CD4-positive, CD25-positive, alpha-beta regulatory T cell (primary cell): Measurements from ENCODE around the gene NR2F1-AS1. TPM values are rescaled to one million over a fixed set of nuclear protein-coding genes. Genes with fewer than 3 reads are reported as not detected.

ENCODE experiments used
- ATAC-seq, 2 donors: fragments of 150-1000 bp; cut with Tn5 transposase; one replicate each; pipeline ENCODE4 v1.10.0; 2021; ENCODE audit warnings: low read depth in 2 of 2, moderate number of reproducible peaks in 2 of 2, moderate library complexity in 1 of 2
- DNase-seq, 3 donors: peaks; one replicate each; pipeline versions ENCODE4 v3.0.0 to v3.0.0-alpha.2; 2012 to 2022; ENCODE audit warnings: mixed read lengths in 1 of 3
- H3K27ac ChIP-seq: one replicate; pipeline ENCODE4 v1.7.0; 2013; ENCODE audit warnings: mild to moderate bottlenecking, low read length; ENCODE audit not compliant: insufficient read depth, poor library complexity, severe bottlenecking
- H3K27me3 ChIP-seq: one replicate; pipeline ENCODE4 v1.7.0; 2013; ENCODE audit warnings: low read length; ENCODE audit not compliant: control insufficient read depth, insufficient read depth
- H3K36me3 ChIP-seq: one replicate; pipeline ENCODE4 v1.7.0; 2013; ENCODE audit warnings: mild to moderate bottlenecking, low read length, moderate library complexity; ENCODE audit not compliant: control insufficient read depth, insufficient read depth
- H3K4me1 ChIP-seq: 2 replicates; pipeline ENCODE4 v1.7.0; 2013; ENCODE audit warnings: mild to moderate bottlenecking, low read length; ENCODE audit not compliant: insufficient read depth, control insufficient read depth, poor library complexity, severe bottlenecking
- H3K4me3 ChIP-seq: one replicate; pipeline ENCODE4 v1.7.0; 2013; ENCODE audit warnings: low read depth, mild to moderate bottlenecking, low read length, moderate library complexity
- H3K9me3 ChIP-seq, 2 experiments: 1 replicate in 1 of 2; 2 replicates in 1 of 2; pipeline ENCODE4 v1.7.0; 2013; ENCODE audit warnings: low read length in 2 of 2, mild to moderate bottlenecking in 1 of 2, moderate library complexity in 1 of 2; ENCODE audit not compliant: control insufficient read depth in 2 of 2
- H3K27ac Mint-ChIP-seq, 3 donors: one replicate each; pipeline ENCODE4 v1.8.0; 2020 to 2022; ENCODE audit warnings: mild to moderate bottlenecking in 3 of 3, mixed read lengths in 3 of 3, moderate library complexity in 2 of 3
- H3K27me3 Mint-ChIP-seq: one replicate; pipeline ENCODE4 v1.8.0; 2022; ENCODE audit warnings: mild to moderate bottlenecking, mixed read lengths
- H3K36me3 Mint-ChIP-seq: one replicate; pipeline ENCODE4 v1.8.0; 2020; ENCODE audit warnings: mixed read lengths
- H3K4me1 Mint-ChIP-seq, 4 donors: one replicate each; pipeline ENCODE4 v1.8.0; 2020 to 2022; ENCODE audit warnings: mixed read lengths in 4 of 4, mild to moderate bottlenecking in 1 of 4
- H3K4me3 Mint-ChIP-seq, 4 donors: one replicate each; pipeline ENCODE4 v1.8.0; 2020 to 2022; ENCODE audit warnings: mild to moderate bottlenecking in 4 of 4, mixed read lengths in 4 of 4, moderate library complexity in 3 of 4
- H3K9me3 Mint-ChIP-seq, 7 donors: one replicate each; pipeline ENCODE4 v1.8.0; 2020 to 2022; ENCODE audit warnings: mixed read lengths in 7 of 7, mild to moderate bottlenecking in 3 of 7, moderate library complexity in 2 of 7
- polyA plus RNA-seq, 4 donors: library from polyadenylated mRNA; unstranded; fragments of 300-500 nt; fragmentation: Illumina TruSeq; gene quantifications; one replicate each; pipeline ENCODE4 v1.2.3, GENCODE V29; 2021
- total RNA-seq: library from RNA; stranded (reverse); gene quantifications from one replicate; pipeline ENCODE4 v1.2.3, GENCODE V29; 2022

The NR2F1-AS1 gene
- total and polyA plus RNA-seq, 5 donors from 2014 or later, result not detected

GRCh38 chr5:93421987-93422401 is 159.0 kb downstream of the NR2F1-AS1 start:
- no peaks in the 10 kb centered on the region for H3K9me3 ChIP-seq
- H3K36me3 Mint-ChIP-seq, result no peaks in the 10 kb centered on the region
- no peak overlapping the region for H3K27ac ChIP-seq
- no peaks in the 10 kb centered on the region for H3K27me3 ChIP-seq
- H3K4me3 Mint-ChIP-seq, result peak overlapping the region in 1 of 4 donors; percentile 8
- H3K4me1 Mint-ChIP-seq, result peaks cover 0 to 3% (median 0%) of the 10 kb centered on the region in 4 donors
- no peak for ATAC-seq
- H3K27me3 Mint-ChIP-seq, result peaks cover 5% of the 10 kb centered on the region
- no peak for DNase-seq
- no peak overlapping the region for H3K4me3 ChIP-seq
- no peaks in the 10 kb centered on the region for H3K4me1 ChIP-seq
- peaks cover 0 to 2% (median 0%) of the 10 kb centered on the region in 7 donors for H3K9me3 Mint-ChIP-seq
- no peaks in the 10 kb centered on the region for H3K36me3 ChIP-seq
- H3K27ac Mint-ChIP-seq, result peak overlapping the region in 1 of 3 donors; percentile 52

- H3K9me3 Mint-ChIP-seq, result peaks cover 0 to 2% (median 0%) of the 10 kb centered on the region in 7 donors
- no peak for DNase-seq
- ATAC-seq, result no peak
- Histone ChIP-seq H3K9me3 (no peaks in the 10 kb centered on the region), H3K27me3 (no peaks in the 10 kb centered on the region), H3K27ac (no peak overlapping the region), H3K36me3 (no peaks in the 10 kb centered on the region), H3K4me3 (no peak overlapping the region), H3K4me1 (no peaks in the 10 kb centered on the region)
- no peaks in the 10 kb centered on the region for H3K36me3 Mint-ChIP-seq
- no peak overlapping the region for H3K4me3 Mint-ChIP-seq
- no peak overlapping the region for H3K27ac Mint-ChIP-seq
- peaks cover 0 to 3% (median 0%) of the 10 kb centered on the region in 4 donors for H3K4me1 Mint-ChIP-seq
- H3K27me3 Mint-ChIP-seq, result peaks cover 5% of the 10 kb centered on the region
These were observed 159.6 kb downstream of the NR2F1-AS1 start for GRCh38 chr5:93421468-93421867.

- Mint-ChIP-seq H3K4me3 (no peak overlapping the region), H3K9me3 (peaks cover 0 to 2% (median 0%) of the 10 kb centered on the region in 7 donors), H3K36me3 (no peaks in the 10 kb centered on the region), H3K4me1 (peaks cover 0 to 3% (median 0%) of the 10 kb centered on the region in 4 donors), H3K27ac (no peak overlapping the region), H3K27me3 (peaks cover 17% of the 10 kb centered on the region)
- Histone ChIP-seq H3K4me3 (no peak overlapping the region), H3K27me3 (no peaks in the 10 kb centered on the region), H3K36me3 (no peaks in the 10 kb centered on the region), H3K9me3 (no peaks in the 10 kb centered on the region), H3K27ac (no peak overlapping the region), H3K4me1 (no peaks in the 10 kb centered on the region)
- DNase-seq (no peak), ATAC-seq (no peak)
These were observed 163.5 kb downstream of the NR2F1-AS1 start for GRCh38 chr5:93417490-93417889.

DNA sequence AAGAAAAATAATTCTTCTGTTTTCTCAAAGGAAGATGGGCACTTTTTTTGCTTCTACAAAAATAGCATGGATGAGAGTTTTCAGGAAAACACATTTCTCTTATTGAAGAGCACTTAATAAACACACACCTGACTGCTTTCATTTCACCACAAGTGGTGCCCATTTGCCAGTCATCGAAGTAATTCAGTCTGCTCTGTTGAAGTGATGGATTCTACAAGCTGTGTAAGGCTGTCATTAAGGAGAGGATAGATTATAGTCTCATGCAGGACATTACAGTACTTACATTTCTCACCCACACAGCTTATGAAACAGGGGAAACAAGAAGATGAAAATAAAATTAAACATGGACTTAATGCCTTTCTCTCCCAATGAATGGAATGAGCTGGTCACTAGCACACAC is 165.2 kb downstream of the NR2F1-AS1 start:
- ATAC-seq, result no peak
- H3K27ac ChIP-seq, result no peak overlapping the region
- H3K9me3 ChIP-seq, result no peaks in the 10 kb centered on the region
- no peaks in the 10 kb centered on the region for H3K4me1 ChIP-seq
- H3K4me3 Mint-ChIP-seq, result no peak overlapping the region
- peaks cover 0 to 2% (median 0%) of the 10 kb centered on the region in 7 donors for H3K9me3 Mint-ChIP-seq
- no peak for DNase-seq
- H3K27ac Mint-ChIP-seq, result no peak overlapping the region
- H3K27me3 Mint-ChIP-seq, result peaks cover 20% of the 10 kb centered on the region
- no peaks in the 10 kb centered on the region for H3K36me3 Mint-ChIP-seq
- H3K4me3 ChIP-seq, result no peak overlapping the region
- no peaks in the 10 kb centered on the region for H3K36me3 ChIP-seq
- H3K4me1 Mint-ChIP-seq, result peaks cover 0 to 3% (median 0%) of the 10 kb centered on the region in 4 donors
- no peaks in the 10 kb centered on the region for H3K27me3 ChIP-seq

- H3K4me3 Mint-ChIP-seq, result no peak overlapping the region
- H3K9me3 Mint-ChIP-seq, result peaks cover 0 to 2% (median 0%) of the 10 kb centered on the region in 7 donors
- no peaks in the 10 kb centered on the region for H3K4me1 Mint-ChIP-seq
- Histone ChIP-seq H3K4me3 (no peak overlapping the region), H3K4me1 (no peaks in the 10 kb centered on the region), H3K36me3 (no peaks in the 10 kb centered on the region), H3K27ac (no peak overlapping the region), H3K27me3 (no peaks in the 10 kb centered on the region), H3K9me3 (no peaks in the 10 kb centered on the region)
- DNase-seq, result no peak
- no peaks in the 10 kb centered on the region for H3K36me3 Mint-ChIP-seq
- no peak for ATAC-seq
- H3K27me3 Mint-ChIP-seq, result peaks cover 15% of the 10 kb centered on the region
- no peak overlapping the region for H3K27ac Mint-ChIP-seq
These were observed 169.3 kb downstream of the NR2F1-AS1 start for GRCh38 chr5:93411716-93412115.

DNA sequence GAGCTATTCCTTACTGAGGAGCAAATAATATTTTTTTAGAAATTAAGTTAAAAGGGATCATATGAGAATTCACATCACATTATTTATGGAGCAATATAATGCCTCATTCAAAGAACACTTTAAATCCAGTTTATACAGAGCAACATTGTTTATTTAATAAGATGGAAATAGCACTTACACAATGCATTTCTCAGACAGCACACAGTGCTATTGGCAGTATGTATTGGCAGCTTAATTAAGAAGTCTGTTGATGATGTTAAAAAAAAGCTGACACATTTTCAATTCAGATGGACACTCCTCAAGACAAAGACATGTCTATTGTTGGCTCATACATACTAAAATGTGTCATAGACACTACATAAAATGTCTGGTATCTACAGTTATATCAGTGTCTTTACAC is 171.3 kb downstream of the NR2F1-AS1 start:
- Mint-ChIP-seq H3K27ac (no peak overlapping the region), H3K9me3 (peaks cover 0 to 2% (median 0%) of the 10 kb centered on the region in 7 donors), H3K27me3 (peaks cover 7% of the 10 kb centered on the region), H3K36me3 (no peaks in the 10 kb centered on the region), H3K4me3 (no peak overlapping the region), H3K4me1 (no peaks in the 10 kb centered on the region)
- no peaks in the 10 kb centered on the region for H3K9me3 ChIP-seq
- H3K27ac ChIP-seq, result no peak overlapping the region
- DNase-seq, result no peak
- no peaks in the 10 kb centered on the region for H3K36me3 ChIP-seq
- no peak for ATAC-seq
- no peaks in the 10 kb centered on the region for H3K27me3 ChIP-seq
- no peaks in the 10 kb centered on the region for H3K4me1 ChIP-seq
- H3K4me3 ChIP-seq, result no peak overlapping the region

- Mint-ChIP-seq H3K36me3 (no peaks in the 10 kb centered on the region), H3K4me1 (no peaks in the 10 kb centered on the region), H3K27me3 (peaks cover 7% of the 10 kb centered on the region), H3K4me3 (no peak overlapping the region), H3K9me3 (peaks cover 0 to 2% (median 0%) of the 10 kb centered on the region in 7 donors), H3K27ac (no peak overlapping the region)
- H3K4me3 ChIP-seq, result no peak overlapping the region
- no peaks in the 10 kb centered on the region for H3K36me3 ChIP-seq
- ATAC-seq, result no peak
- no peak overlapping the region for H3K27ac ChIP-seq
- H3K4me1 ChIP-seq, result no peaks in the 10 kb centered on the region
- H3K9me3 ChIP-seq, result no peaks in the 10 kb centered on the region
- DNase-seq, result no peak
- H3K27me3 ChIP-seq, result no peaks in the 10 kb centered on the region
These were observed 173.6 kb downstream of the NR2F1-AS1 start for GRCh38 chr5:93407454-93407853.

- H3K27ac ChIP-seq, result no peak overlapping the region
- H3K27ac Mint-ChIP-seq, result no peak overlapping the region
- no peak overlapping the region for H3K4me3 ChIP-seq
- no peak overlapping the region for H3K4me3 Mint-ChIP-seq
- peaks cover 7% of the 10 kb centered on the region for H3K27me3 Mint-ChIP-seq
- H3K4me1 ChIP-seq, result no peaks in the 10 kb centered on the region
- H3K9me3 ChIP-seq, result no peaks in the 10 kb centered on the region
- ATAC-seq (no peak), DNase-seq (no peak)
- no peaks in the 10 kb centered on the region for H3K27me3 ChIP-seq
- no peaks in the 10 kb centered on the region for H3K36me3 Mint-ChIP-seq
- H3K4me1 Mint-ChIP-seq, result no peaks in the 10 kb centered on the region
- peaks cover 0 to 2% (median 0%) of the 10 kb centered on the region in 7 donors for H3K9me3 Mint-ChIP-seq
- H3K36me3 ChIP-seq, result no peaks in the 10 kb centered on the region
These were observed 174.0 kb downstream of the NR2F1-AS1 start for GRCh38 chr5:93406971-93407401.
